Renal cortical epithelial cell (primary cell): ENCODE results near the gene PSMB8. TPM values are rescaled to one million over a fixed set of nuclear protein-coding genes. Genes with fewer than 3 reads are reported as not detected.
"Not testable (repeated sequence)": the region's sequence is repeated elsewhere in the genome, so short reads cannot be mapped to it uniquely, and the experiment has no call there.

Experiments
- DNase-seq: peaks from one replicate; pipeline ENCODE4 v3.0.0-alpha.2; 2011; ENCODE audit warnings: low read depth
- total RNA-seq: library from RNA; depleted of rRNA; stranded (reverse); fragments of >200 nt; gene quantifications from 2 replicates; pipeline ENCODE4 v1.2.3, GENCODE V29; 2014

Gene PSMB8
- total RNA-seq, 1 donor from 2014 or later, result 39.7 TPM

DNA sequence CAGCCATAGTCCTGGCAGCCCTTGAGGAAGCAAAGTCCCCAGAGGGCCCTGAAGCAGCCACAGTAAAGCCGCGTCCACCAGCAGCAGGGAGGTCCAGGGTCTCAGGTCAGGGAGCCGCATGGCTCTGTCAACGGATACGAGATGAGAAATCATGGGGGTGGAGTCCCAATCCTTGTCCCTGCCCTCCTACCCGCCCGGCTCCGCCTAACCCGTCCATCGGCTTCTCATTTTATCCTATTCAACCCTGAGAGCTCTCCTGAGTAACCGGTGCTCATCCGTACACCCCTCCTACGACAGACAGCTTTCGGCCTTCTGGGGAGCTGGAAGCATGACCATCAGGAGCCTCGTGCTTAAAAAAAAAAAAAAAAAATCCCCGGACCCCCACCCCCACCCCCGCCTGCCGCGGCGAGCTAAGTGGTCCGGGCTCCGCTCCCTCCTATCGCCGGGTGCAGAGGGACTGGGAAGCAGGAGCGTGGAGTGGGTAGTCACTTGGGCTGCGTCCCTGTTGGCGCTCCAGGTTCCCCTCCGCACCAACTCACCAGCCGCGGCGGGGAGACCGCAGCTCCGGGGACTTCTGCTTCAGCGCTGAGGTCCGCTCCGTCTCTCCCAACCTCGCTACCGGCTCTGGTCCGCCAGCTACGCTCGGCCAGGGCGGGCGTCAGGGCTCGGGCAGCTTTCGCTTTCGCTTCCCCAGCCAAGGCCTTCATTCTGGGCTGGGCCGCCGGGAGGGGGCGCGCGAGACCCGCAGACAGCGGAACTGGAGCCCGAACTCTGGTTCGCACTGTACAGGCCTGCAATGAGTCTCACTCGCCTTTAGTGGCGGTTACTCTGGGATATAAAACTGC, 5.5 kb downstream of the PSMB8 start, which contains the start of gene TAP2:
TAP2 (minus strand) TSS at position 626 of the 845 bp plus-strand sequence; CDS start at position 120, 506 bp downstream.
- peak; percentile 73 for DNase-seq

DNA sequence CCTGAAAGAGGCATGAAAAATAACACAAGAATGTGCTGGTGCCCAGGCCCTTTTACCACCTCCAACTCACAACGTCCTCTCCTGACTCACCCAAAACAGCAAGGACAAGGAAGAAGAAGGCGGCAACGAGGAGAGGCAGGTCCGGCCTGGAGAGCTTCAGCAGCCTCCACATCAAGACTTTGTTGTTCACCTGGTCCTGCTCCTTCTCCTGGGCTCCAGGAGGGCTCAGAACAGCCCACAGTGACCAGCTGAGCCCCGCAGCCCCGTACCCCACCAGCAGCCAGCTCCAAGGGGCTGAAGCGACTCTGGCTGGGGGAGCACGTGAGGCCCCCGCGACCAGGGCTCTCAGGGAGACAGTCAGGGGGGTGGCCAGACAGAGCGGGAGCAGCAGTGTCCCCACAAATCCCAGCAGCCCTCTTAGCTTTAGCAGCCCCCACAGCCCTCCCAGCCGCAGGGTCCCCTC, 6.2 kb downstream of the PSMB8 start:
- no peak for DNase-seq

DNA sequence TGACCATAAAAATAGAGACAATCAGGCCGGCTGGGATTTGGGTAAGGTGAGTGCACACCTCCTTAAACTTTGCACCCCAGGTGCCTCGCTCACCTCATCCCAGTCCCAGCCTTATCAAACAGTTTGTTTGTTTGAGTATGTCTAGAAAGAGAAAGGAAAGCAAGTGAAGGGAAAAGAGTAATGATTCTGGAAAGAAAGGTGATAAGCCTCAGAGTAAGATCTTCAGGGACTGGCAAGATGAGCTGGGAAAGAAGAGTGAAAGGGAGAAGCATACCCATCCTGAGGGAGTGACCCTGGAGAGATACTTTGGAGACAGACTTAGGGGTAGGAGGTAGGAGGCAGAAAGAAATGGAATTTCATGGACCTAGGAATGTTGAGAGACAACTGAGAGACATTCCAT, 7.0 kb downstream of the PSMB8 start:
- no peak for DNase-seq

DNA sequence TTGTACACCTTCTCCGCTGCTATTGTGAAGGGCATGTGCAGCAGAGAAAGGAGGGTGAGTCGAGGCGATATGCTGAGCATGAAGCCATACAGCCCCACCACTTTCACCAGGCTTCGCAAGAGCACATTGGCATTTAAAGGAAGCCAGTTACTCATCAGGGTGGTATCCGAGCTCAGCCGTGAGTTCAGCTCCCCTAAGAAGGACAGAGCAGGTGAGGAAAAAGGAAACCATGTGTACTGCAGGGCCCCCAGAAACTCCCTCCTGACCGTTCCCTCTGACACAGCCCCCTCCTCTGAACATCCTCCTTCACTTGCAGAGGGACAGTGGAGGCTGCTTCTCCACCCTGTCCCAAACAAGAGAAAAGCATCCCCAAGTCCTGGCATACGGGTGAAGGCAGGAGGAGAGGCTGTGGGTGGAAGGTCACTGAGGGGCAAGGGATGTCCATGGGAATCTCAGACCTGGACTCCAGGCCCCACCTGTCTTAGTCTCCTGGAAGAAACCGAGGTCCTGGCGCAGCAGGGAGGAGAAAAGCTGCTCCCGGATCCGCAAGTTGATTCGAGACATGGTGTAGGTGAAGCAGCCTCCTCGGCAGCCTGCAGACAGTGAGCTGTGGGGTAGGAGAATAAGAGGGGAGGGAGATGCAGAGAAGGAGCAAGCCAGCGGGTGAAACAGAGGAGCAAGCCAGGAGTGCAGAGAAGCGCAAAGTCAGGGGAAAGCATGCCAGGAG, 8.5 kb downstream of the PSMB8 start:
- no peak for DNase-seq

DNA sequence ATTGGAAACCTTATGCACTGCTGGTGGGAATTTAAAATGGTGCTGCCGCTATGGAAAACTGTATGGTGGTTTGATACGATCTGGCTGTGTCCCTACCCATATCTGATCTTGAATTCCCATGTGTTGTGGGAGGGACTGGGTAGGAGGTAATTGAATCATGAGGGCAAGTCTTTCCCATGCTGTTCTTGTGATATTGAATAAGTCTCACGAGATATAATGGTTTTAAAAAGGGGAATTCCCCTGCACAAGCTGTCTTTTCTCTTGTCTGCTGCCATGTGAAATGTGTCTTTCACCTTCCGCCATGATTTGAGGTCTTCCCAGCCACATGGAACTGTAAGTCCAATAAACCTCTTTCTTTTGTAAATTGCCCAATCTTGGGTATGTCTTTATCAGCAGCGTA, 10.2 kb downstream of the PSMB8 start:
- DNase-seq, result no peak

DNA sequence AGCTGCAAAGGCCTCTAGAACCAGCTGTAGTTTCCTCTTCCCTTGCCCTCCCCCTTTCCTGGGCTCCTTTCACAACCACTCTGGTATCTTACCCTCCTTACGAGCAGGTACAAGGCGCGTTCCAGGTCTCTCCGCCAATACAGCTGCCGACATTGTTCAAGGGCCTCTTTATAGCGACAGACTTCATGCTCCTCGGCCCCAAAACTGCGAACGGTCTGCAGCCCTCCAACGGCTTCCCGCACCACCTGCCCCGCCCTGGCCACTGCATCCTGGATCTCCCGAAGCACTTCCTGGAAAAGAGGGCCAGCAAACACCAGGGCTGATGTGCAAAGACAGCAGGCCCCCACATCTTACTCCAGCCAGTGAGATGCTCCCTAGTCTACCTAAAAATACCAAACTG, 11.3 kb downstream of the PSMB8 start:
- DNase-seq, result no peak

DNA sequence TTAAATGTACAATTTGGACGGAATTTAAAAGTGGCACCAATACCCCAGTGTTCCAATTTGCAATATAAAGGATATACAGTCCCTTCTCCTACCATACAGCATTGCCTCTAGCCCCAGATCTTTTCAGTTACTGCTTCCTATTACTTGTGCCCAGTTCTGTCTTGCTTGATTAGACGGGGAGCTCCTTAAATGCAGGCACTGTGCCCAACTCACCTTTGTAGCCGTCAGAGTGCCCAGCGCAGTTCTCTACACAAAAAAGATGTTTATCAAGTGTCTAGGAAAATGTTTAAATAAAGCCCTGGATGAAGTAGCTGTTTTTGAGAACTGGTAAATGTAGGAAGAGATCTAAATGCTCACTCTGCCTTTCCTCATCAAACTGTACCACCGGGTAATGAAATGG, 12.9 kb downstream of the PSMB8 start:
- no peak for DNase-seq

DNA sequence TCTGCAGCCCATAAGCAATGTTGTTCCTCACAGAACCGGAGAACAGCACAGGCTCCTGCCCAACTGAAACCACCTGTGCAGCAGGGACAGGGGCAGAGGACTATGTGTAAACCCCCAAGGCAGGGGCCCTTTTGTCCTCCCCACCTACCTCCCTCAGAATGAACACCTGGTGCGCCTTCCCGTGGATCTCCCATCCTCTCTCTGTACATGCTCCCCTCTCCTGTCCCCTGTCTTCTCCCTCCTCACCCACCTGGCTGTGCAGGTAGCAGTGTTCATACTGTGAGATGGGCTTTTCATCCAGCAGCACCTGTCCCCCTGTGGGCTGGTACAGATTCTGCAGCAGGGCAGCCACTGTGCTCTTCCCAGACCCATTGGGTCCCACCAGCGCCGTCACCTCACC, 13.8 kb downstream of the PSMB8 start:
- DNase-seq, result no peak

DNA sequence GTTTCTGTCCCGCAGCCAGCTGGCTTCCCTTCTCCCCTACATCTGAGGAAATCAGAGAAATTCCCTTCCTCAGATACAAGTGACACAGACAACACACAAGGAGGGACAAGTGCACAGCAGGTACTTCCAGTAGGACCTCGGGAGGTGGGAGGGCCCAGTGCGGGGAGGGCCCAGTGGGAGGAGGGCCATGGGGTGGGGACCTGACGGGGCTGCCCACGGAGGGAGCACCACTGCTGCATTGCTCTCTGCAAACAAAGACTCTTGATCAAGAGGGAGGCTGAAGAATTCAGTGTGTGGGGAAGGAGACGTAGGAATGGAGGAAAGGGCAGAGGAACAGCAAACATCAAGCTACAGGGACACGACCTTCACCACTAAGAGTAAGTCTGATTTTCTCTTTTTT, 14.4 kb downstream of the PSMB8 start:
- no peak for DNase-seq

DNA sequence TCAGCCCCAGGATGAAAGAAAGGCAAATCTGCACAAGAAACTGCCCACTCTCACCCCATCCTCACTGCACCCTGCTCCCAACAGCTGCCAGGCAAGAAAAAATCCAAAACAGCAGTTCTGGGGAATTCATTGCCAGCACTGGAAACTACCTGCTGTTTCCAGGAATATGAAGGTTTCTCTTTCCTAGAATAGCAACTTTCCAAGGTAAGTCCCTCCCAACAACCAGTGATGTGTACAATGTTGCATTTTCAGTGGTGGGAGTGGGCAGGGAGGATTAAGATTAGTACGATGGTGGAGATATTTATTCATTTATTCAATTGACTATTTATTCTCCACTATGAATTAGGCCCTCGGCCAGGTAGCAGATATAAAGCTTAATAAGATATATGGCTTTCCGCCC, 16.8 kb downstream of the PSMB8 start:
- DNase-seq, result no peak

DNA sequence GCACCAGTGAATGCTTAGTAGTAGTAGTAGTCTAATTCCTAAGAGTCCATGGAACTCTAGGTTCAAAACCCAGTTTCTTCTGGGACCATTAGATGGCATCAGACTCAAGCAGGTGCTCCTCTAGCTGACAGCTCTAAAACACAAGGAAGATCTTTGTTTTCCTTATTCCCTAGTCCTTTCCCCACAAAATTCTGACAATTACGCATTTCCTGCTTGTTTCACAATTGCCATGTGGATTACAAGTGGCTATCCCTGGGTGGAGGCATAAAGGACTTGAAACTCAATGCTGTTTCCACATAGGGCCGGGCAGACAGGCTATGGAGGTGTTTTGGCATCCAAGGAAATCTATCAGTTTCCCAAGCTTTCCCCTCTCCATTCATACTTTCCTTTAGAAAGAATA, 17.9 kb downstream of the PSMB8 start:
- DNase-seq, result peak; percentile 64

DNA sequence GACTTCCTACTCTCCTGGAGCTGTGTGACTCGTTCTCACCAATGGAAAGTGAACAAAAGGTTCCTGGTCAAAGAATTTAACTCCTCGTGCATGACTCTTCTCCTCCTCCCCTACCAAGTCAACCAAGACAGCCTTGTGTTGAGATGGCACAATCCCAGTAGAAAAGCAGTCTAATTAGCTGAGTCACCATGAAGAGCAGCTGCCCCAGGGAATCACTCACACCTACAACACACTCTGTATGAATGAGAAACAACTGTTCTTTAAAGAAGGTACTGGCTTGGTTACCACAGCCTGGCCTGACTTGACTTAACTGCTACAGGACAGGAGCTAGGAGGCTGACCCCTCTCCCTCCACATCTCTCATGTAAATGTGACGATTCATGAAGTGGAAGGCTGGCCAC, 24.1 kb downstream of the PSMB8 start:
- DNase-seq, result peak; percentile 99

DNA sequence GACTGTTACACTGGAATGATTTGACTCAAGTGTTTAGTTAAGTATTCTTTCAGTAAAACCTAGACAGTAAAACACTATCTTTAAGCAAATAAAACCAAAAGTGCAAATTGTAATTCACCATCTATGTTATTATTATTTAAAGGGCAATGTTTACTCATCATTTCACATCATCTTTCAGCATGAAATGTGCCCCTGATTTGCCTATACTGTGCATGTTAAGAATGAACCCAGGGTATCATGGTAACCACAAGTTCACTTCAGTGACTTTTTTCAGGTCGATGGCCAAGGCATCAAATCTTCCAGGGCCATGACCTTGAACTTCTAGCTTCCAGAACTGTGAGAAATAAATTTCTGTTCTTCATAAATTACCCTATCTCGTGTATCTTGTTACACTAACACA, 25.0 kb downstream of the PSMB8 start:
- DNase-seq, result no peak

DNA sequence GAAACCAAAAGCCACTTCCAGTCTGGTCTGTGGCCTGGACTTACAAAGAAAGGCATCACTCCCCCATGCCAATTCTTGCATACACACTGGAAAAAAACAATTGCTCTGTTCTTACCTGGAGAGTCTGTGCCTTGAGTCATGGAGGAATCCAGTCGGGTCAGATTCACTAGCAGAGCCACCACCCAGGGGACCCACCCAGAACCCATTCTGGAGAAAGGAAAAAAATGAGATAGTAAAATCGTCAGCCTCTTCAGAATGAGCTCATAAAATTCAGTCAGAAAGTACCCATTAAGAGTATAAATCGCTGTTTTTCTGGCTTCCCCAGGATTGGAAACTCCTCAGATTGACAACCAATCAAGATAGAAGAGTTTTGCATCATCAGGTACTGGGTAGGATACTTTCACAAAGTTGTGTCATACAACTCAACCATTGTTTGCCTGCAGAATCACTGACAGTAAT, 27.1 kb downstream of the PSMB8 start, which contains the start of gene HLA-DOB:
HLA-DOB (minus strand) TSS at position 257 of the 459 bp plus-strand sequence; CDS start at position 206, 51 bp downstream.
- DNase-seq, result peak; percentile 72

DNA sequence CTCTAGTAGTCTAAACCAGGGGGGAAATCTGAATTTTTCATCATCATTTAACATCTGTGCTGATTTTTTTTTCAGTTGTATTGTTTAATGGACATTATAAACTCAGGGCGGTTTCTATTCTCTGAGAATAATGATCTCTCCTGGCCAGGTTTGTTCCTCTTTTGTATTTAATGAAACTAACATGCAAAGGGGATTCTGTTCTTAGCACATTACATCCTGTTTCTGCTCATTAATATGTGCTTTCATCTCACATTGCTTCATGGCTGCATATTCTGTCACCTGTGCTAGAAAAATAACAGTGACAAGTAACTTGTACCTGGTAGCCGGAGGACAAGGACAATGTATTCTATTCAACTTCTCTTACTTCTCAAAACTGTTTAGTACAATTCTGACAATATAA, 27.9 kb downstream of the PSMB8 start:
- no peak for DNase-seq

DNA sequence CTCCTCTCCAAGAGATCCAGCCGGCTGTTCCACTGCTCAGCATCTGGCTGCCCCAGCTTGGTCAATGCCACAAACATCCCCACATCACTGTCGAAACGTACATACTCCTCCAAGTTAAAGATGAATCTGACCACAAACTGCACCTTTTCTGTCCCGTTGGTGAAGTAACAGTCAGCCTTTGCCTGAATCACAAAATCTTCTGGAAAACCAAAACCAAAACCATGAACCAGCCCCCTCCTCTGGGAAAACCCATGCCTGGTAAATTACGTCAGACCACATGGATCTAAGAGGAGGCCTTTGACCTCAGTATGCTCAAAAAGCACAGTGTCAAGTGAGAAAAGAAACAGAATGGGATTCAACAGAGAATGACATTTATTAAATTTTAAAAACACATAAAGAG, 28.7 kb downstream of the PSMB8 start:
- DNase-seq, result peak; percentile 9

DNA sequence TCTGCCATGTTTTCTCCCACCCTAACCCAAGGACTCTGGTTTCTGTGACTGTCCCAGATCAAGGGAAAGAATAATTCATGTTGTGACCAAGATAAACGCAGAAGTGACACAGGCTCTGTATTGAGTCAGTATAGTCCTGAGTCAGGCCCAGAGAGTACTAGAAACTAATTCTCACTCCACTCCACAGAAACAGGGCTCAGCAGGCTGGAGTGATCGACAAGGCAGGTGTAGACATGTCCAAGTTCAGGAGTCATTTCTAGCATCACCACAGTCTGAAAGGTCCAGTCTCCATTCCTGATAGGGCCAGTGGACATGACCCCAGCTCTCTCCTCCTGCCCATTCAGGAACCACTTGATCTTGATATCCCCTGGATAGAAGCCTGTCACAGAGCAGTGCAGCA, 29.7 kb downstream of the PSMB8 start:
- DNase-seq, result no peak

DNA sequence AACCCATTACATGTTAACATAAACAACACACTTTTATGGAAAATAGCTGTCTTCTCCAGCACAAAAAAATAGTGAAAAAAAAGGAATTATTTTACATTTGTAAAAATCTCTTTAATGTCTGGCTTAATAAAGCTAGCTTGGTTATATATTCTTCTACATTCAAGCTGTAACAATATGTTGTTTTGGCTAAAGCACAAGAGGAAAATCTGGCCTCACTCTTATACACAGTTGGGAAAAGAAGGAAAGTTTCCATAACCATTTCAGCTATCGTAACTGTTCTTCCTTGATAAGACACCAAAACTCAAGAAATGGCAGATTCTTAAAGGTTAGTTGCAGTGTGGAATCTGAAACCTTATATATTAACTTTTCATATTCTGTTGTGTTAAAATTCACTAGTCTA, 34.7 kb downstream of the PSMB8 start:
- no peak for DNase-seq

DNA sequence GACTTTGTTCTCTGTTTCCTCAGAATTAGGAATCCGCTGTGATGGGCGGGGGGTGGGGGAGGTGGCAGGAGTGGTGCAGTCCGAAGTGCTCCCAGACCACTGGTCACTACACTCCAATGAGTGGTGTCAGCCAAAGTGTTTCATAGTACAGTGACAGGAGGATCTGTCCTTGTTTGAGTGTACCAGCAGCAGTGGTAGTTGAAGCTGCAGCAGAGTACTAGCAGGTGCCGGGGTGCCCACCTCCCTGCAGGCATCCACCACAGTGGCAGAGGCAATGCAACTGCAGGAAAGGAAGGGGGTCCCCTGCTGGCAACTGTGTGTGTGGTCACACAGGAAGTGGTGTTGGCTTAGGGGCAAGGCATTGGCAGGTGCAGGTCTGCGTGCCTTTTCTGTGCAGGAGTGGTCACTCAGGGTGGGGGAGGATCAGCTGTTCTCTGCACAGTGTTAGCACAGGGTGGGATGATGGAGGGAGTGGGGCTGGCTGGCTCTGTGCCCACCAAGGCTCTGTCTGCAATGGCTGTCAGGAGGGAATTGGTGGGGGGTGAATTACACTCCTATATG, 36.7 kb downstream of the PSMB8 start:
- no peak for DNase-seq

DNA sequence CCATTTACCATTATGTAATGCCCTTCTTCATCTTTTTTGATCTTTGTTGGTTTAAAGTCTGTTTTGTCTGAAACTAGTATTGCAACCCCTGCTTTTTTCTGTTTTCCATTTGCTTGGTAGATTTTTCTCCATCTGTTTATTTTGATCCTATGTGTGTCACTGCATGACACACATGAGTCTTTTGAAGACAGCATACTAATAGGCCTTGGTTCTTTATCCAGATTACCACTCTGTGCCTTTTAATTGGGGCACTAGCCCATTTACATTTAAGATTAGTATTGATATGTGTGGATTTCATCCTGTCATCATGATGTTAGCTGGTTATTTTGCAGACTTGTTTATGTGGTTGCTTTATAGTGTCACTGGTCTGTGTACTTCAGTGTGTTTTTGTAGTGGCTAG, 38.4 kb downstream of the PSMB8 start:
- not testable (repeated sequence) for DNase-seq

DNA sequence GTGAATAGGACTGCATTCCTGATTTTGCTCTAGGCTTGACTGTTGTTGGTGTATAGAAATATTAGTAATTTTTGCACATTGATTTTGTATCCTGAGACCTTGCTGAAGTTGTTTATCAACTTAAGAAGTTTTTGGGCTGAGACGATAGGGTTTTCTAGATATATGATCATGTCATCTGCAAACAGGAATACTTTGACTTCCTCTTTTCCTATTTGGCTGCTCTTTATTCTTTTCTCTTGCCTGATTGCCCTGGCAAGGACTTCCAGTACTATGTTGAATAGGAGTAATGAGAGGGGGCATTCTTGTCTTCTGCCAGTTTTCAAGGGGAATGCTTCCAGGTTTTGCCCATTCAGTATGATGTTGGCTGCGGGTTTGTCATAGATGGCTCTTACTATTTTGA, 40.4 kb downstream of the PSMB8 start:
- DNase-seq, result no peak

DNA sequence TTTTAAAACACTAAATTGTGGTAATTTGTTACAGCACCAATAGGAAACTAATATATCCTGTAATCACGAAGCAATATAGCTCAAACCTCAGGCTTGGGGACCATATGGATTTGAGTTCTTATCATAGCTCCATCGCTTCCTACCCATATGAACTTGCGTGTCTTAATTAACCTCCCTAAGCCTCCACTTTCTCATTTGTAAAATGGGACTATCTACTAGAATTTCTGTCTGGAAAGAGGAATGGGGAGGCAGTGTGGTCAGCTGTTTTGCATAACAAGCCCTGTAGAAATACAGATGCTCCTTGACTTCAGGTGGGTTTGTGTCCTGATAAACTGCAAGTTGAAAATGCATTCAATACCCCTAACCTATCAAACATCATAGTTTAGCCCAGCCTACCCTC, 44.1 kb downstream of the PSMB8 start:
- no peak for DNase-seq

DNA sequence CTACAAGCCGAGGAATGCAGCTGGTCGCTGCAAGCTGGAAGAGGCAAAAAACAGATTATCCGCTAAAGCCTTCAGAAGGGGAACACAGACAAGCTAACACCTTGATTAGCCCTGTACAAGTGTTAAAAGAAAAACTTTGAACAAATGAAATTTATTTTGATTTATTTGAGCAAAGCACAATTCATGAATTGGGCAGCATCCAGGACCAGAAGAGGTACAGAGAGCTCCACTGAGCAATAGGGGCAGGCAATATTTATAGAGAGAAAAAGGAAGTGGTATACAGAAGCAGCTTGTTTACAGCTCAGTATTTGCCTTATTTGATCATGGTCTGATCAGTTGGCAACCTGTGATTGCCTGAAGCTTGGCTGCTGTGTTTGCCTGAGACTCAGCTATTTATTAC, 44.7 kb downstream of the PSMB8 start:
- DNase-seq, result no peak
